ENCODE data around the gene CLASP2.

Gene CLASP2

GRCh38 chr3:33668618-33669017, 49.4 kb downstream of the CLASP2 start:
- in situ Hi-C loops (cut with MboI; ENCODE audit: low pct_unique_long_range_greater_than_20kb, low sequenced_read_pairs, unreplicated experiment), result no loop called here
- DNase-seq (ENCODE audit: low spot score), result no peak
- no peak for TF ChIP-seq CTCF (IDR thresholded peaks at IDR 0.05; ENCODE audit: extremely low read depth, insufficient read depth, missing control alignments)

- in situ Hi-C loops (cut with MboI; ENCODE audit: low pct_unique_long_range_greater_than_20kb, low sequenced_read_pairs, unreplicated experiment), result no loop called here
- no peak for DNase-seq (ENCODE audit: low spot score)
- no peak for TF ChIP-seq CTCF (IDR thresholded peaks at IDR 0.05; ENCODE audit: extremely low read depth, insufficient read depth, missing control alignments)
These were observed 52.8 kb downstream of the CLASP2 start for GRCh38 chr3:33665294-33665693.

GRCh38 chr3:33664195-33664594, 53.9 kb downstream of the CLASP2 start:
- no peak for DNase-seq (ENCODE audit: low spot score)
- in situ Hi-C loops (cut with MboI; ENCODE audit: low pct_unique_long_range_greater_than_20kb, low sequenced_read_pairs, unreplicated experiment), result no loop called here

GRCh38 chr3:33663042-33663441, 55.0 kb downstream of the CLASP2 start:
- TF ChIP-seq CTCF (IDR thresholded peaks at IDR 0.05; ENCODE audit: extremely low read depth, insufficient read depth, missing control alignments), result no peak
- DNase-seq (ENCODE audit: low spot score), result no peak
- in situ Hi-C loops (cut with MboI; ENCODE audit: low pct_unique_long_range_greater_than_20kb, low sequenced_read_pairs, unreplicated experiment), result no loop called here

More at GRCh38 chr3:33664195-33664594, 53.9 kb downstream of the CLASP2 start:
- no peak for TF ChIP-seq CTCF (IDR thresholded peaks at IDR 0.05; ENCODE audit: extremely low read depth, insufficient read depth, missing control alignments)

- TF ChIP-seq CTCF (IDR thresholded peaks at IDR 0.05; ENCODE audit: extremely low read depth, insufficient read depth, missing control alignments), result no peak
- DNase-seq (ENCODE audit: low spot score), result no peak
- in situ Hi-C loops (cut with MboI; ENCODE audit: low pct_unique_long_range_greater_than_20kb, low sequenced_read_pairs, unreplicated experiment), result no loop called here
These were observed 58.1 kb downstream of the CLASP2 start for GRCh38 chr3:33659856-33660434.

- peak; percentile 52 for DNase-seq (ENCODE audit: low spot score)
These were observed 58.8 kb downstream of the CLASP2 start for GRCh38 chr3:33658991-33659848.

More at GRCh38 chr3:33658991-33659848, 58.8 kb downstream of the CLASP2 start:
- TF ChIP-seq CTCF (IDR thresholded peaks at IDR 0.05; ENCODE audit: extremely low read depth, insufficient read depth, missing control alignments), result no peak
- in situ Hi-C loops (cut with MboI; ENCODE audit: low pct_unique_long_range_greater_than_20kb, low sequenced_read_pairs, unreplicated experiment), result no loop called here
